GM12801 (cell line): ENCODE results near the gene SETX.

Experiments used
- CTCF ChIP-seq: IDR thresholded peaks from one replicate; pipeline ENCODE4 v1.5.1; 2011; ENCODE audit warnings: control low read depth; ENCODE audit not compliant: insufficient read length; ENCODE audit errors: extremely low read depth

Gene SETX

GRCh38 chr9:132319421-132320110 lies 35.2 kb downstream of the SETX start:
- TF ChIP-seq CTCF = no peak

GRCh38 chr9:132312873-132313272 lies 41.9 kb downstream of the SETX start:
- TF ChIP-seq CTCF = no peak

- TF ChIP-seq CTCF = no peak
Measured at GRCh38 chr9:132312426-132312825, 42.4 kb downstream of the SETX start.

- no peak for TF ChIP-seq CTCF
Measured at GRCh38 chr9:132311978-132312377, 42.8 kb downstream of the SETX start.

GRCh38 chr9:132309056-132309455 lies 45.7 kb downstream of the SETX start:
- TF ChIP-seq CTCF = no peak

GRCh38 chr9:132301521-132301920 lies 53.3 kb downstream of the SETX start:
- no peak for TF ChIP-seq CTCF

GRCh38 chr9:132299221-132299620 lies 55.6 kb downstream of the SETX start:
- TF ChIP-seq CTCF = no peak
